ENCODE data around the gene JMJD6.

- no peak for TF ChIP-seq CTCF (IDR thresholded peaks at IDR 0.05)
- no peak for TF ChIP-seq POLR2A (IDR thresholded peaks at IDR 0.05)
Observed at GRCh38 chr17:76684756-76685155, 41.6 kb downstream of the JMJD6 start.

Measured in Peyer's patch (tissue), 4 donors.